Anterior cingulate cortex (tissue), 58 donors: Measurements from ENCODE around the gene SYNPO.
A peak's percentile ranks its signal among the peaks of the same experiment; 100 is the strongest.

ENCODE experiments used
- DNase-seq, 58 donors: peaks; one replicate each; lab custom pipeline; 2025; lab: John Stamatoyannopoulos, UW

SYNPO gene

GRCh38 chr5:150638488-150639376 lies 1.7 kb upstream of the SYNPO start:
- no peak for DNase-seq

- no peak for DNase-seq
These were observed 1.1 kb upstream of the SYNPO start for GRCh38 chr5:150639377-150639692.

- no peak for DNase-seq
These were observed 709 bp upstream of the SYNPO start for GRCh38 chr5:150639751-150640150.

- DNase-seq, result no peak
These were observed 628 bp downstream of the SYNPO start for GRCh38 chr5:150641006-150641570.

- no peak for DNase-seq
These were observed 1.5 kb downstream of the SYNPO start for GRCh38 chr5:150641824-150642566.

GRCh38 chr5:150642567-150642927 lies 2.1 kb downstream of the SYNPO start:
- no peak for DNase-seq

- DNase-seq, result no peak
These were observed 2.7 kb downstream of the SYNPO start for GRCh38 chr5:150642991-150643710.

GRCh38 chr5:150644058-150644457 lies 3.6 kb downstream of the SYNPO start:
- no peak for DNase-seq

- no peak for DNase-seq
These were observed 4.1 kb downstream of the SYNPO start for GRCh38 chr5:150644514-150644913.

GRCh38 chr5:150645070-150645700 lies 4.7 kb downstream of the SYNPO start:
- DNase-seq, result peak in 7 of 58 donors; percentile 13 to 42 (median 38)

GRCh38 chr5:150647275-150648251 lies 7.1 kb downstream of the SYNPO start:
- peak in 3 of 58 donors; percentile 29 to 55 (median 33) for DNase-seq

GRCh38 chr5:150648294-150649107 lies 8.0 kb downstream of the SYNPO start:
- no peak for DNase-seq

GRCh38 chr5:150649108-150650020 lies 8.9 kb downstream of the SYNPO start:
- DNase-seq, result no peak

GRCh38 chr5:150650021-150651006 lies 9.9 kb downstream of the SYNPO start:
- no peak for DNase-seq

- DNase-seq, result no peak
These were observed 10.9 kb downstream of the SYNPO start for GRCh38 chr5:150651382-150651781.
